ENCODE data around the gene ROMO1. TPM values are rescaled to one million over a fixed set of nuclear protein-coding genes. Genes with fewer than 3 reads are reported as not detected.

ROMO1 gene
- total and polyA plus RNA-seq, 2 experiments from 2014 or later: 152 to 881 TPM

DNA sequence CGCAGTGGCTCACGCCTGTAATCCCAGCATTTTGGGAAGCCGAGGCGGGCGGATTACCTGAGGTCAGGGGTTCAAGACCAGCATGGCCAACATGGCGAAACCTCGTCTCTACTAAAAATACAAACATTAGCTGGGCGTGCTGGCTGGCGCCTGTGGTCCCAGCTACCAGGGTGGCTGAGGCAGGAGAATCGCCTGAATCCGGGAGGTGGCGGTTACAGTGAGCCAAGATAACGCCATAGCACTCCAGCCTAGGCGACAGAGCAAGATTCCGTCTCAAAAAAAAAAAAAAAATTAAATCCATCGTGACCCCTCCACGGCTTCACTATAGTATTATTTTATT, 33.3 kb upstream of the ROMO1 start:
- no peaks in the 10 kb centered on the region for H3K9me3 Mint-ChIP-seq
- Histone ChIP-seq H2AFZ (no peak overlapping the region), H3K9me2 (ENCODE audit: insufficient read depth) (no peaks in the 10 kb centered on the region), H3F3A (replicated peaks; ENCODE audit: low read depth) (no peaks in the 10 kb centered on the region), H4K20me1 (replicated peaks; ENCODE audit: insufficient read depth) (peaks cover 27% of the 10 kb centered on the region), H3K27ac (ENCODE audit: low read depth) (no peak overlapping the region), H3K79me2 (replicated peaks; ENCODE audit: insufficient read depth) (peaks cover 38% of the 10 kb centered on the region), H3K36me3 (ENCODE audit: insufficient read depth) (peaks cover 5% of the 10 kb centered on the region; the same call in 1 of the 2 replicates), H3K4me2 (no peak overlapping the region), H3K27me3 (ENCODE audit: insufficient read depth) (no peaks in the 10 kb centered on the region), H3K4me1 (ENCODE audit: insufficient read depth) (peaks cover 25% of the 10 kb centered on the region), H3K4me3 (no peak overlapping the region)
- H3K27ac Mint-ChIP-seq: peak overlapping the region; percentile 82; the same call in 1 of the 2 replicates
- DNase-seq (ENCODE audit: low spot score) (no peak), ATAC-seq (no peak)
- no peak for TF ChIP-seq ZNF114 (CRISPR knock-in tag; IDR thresholded peaks at IDR 0.05)
- TF ChIP-seq EZH2phosphoT487 (IDR thresholded peaks at IDR 0.05; ENCODE audit: unreplicated experiment): no peak
- TF ChIP-seq POLR2AphosphoS5 (IDR thresholded peaks at IDR 0.05; ENCODE audit: low read depth): no peak
- no peak for TF ChIP-seq CTCF (conservative IDR thresholded peaks at IDR 0.05; ENCODE audit: low read depth in 2 of 2)
- no peak for TF ChIP-seq CREB1 (CRISPR knock-in tag; IDR thresholded peaks at IDR 0.05; ENCODE audit: low read depth)
- TF ChIP-seq JUNB (IDR thresholded peaks at IDR 0.05; ENCODE audit: unreplicated experiment): no peak
- TF ChIP-seq REST (IDR thresholded peaks at IDR 0.05; ENCODE audit: unreplicated experiment): no peak
- TF ChIP-seq ZNF331 (CRISPR knock-in tag; IDR thresholded peaks at IDR 0.05; ENCODE audit: low read depth): no peak
- TF ChIP-seq STAT1 (IDR thresholded peaks at IDR 0.05; ENCODE audit: unreplicated experiment): no peak
- TF ChIP-seq EZH2 (IDR thresholded peaks at IDR 0.05; ENCODE audit: low read depth, unreplicated experiment): no peak
- TF ChIP-seq NANOG (IDR thresholded peaks at IDR 0.05; ENCODE audit: borderline replicate concordance): no peak
- TF ChIP-seq, protein P1, sequence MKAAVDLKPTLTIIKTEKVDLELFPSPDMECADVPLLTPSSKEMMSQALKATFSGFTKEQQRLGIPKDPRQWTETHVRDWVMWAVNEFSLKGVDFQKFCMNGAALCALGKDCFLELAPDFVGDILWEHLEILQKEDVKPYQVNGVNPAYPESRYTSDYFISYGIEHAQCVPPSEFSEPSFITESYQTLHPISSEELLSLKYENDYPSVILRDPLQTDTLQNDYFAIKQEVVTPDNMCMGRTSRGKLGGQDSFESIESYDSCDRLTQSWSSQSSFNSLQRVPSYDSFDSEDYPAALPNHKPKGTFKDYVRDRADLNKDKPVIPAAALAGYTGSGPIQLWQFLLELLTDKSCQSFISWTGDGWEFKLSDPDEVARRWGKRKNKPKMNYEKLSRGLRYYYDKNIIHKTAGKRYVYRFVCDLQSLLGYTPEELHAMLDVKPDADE (IDR thresholded peaks at IDR 0.05): no peak
- TF ChIP-seq, protein P2, sequence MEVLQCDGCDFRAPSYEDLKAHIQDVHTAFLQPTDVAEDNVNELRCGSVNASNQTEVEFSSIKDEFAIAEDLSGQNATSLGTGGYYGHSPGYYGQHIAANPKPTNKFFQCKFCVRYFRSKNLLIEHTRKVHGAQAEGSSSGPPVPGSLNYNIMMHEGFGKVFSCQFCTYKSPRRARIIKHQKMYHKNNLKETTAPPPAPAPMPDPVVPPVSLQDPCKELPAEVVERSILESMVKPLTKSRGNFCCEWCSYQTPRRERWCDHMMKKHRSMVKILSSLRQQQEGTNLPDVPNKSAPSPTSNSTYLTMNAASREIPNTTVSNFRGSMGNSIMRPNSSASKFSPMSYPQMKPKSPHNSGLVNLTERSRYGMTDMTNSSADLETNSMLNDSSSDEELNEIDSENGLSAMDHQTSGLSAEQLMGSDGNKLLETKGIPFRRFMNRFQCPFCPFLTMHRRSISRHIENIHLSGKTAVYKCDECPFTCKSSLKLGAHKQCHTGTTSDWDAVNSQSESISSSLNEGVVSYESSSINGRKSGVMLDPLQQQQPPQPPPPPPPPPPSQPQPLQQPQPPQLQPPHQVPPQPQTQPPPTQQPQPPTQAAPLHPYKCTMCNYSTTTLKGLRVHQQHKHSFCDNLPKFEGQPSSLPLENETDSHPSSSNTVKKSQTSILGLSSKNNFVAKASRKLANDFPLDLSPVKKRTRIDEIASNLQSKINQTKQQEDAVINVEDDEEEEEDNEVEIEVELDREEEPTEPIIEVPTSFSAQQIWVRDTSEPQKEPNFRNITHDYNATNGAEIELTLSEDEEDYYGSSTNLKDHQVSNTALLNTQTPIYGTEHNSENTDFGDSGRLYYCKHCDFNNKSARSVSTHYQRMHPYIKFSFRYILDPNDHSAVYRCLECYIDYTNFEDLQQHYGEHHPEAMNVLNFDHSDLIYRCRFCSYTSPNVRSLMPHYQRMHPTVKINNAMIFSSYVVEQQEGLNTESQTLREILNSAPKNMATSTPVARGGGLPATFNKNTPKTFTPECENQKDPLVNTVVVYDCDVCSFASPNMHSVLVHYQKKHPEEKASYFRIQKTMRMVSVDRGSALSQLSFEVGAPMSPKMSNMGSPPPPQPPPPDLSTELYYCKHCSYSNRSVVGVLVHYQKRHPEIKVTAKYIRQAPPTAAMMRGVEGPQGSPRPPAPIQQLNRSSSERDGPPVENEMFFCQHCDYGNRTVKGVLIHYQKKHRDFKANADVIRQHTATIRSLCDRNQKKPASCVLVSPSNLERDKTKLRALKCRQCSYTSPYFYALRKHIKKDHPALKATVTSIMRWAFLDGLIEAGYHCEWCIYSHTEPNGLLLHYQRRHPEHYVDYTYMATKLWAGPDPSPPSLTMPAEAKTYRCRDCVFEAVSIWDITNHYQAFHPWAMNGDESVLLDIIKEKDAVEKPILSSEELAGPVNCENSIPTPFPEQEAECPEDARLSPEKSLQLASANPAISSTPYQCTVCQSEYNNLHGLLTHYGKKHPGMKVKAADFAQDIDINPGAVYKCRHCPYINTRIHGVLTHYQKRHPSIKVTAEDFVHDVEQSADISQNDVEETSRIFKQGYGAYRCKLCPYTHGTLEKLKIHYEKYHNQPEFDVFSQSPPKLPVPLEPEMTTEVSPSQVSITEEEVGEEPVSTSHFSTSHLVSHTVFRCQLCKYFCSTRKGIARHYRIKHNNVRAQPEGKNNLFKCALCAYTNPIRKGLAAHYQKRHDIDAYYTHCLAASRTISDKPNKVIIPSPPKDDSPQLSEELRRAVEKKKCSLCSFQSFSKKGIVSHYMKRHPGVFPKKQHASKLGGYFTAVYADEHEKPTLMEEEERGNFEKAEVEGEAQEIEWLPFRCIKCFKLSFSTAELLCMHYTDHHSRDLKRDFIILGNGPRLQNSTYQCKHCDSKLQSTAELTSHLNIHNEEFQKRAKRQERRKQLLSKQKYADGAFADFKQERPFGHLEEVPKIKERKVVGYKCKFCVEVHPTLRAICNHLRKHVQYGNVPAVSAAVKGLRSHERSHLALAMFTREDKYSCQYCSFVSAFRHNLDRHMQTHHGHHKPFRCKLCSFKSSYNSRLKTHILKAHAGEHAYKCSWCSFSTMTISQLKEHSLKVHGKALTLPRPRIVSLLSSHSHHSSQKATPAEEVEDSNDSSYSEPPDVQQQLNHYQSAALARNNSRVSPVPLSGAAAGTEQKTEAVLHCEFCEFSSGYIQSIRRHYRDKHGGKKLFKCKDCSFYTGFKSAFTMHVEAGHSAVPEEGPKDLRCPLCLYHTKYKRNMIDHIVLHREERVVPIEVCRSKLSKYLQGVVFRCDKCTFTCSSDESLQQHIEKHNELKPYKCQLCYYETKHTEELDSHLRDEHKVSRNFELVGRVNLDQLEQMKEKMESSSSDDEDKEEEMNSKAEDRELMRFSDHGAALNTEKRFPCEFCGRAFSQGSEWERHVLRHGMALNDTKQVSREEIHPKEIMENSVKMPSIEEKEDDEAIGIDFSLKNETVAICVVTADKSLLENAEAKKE (CRISPR knock-in tag; IDR thresholded peaks at IDR 0.05): no peak
- peaks cover 9% of the 10 kb centered on the region for H3K27me3 Mint-ChIP-seq (ENCODE audit: insufficient read depth, low read depth, poor library complexity)
- peaks cover 24% of the 10 kb centered on the region; the same call in 2 of the 3 replicates for H3K4me1 Mint-ChIP-seq
- H3K4me3 Mint-ChIP-seq: no peak overlapping the region
- H3K36me3 Mint-ChIP-seq (ENCODE audit: low read depth): peaks cover 17% of the 10 kb centered on the region

All from GM23338 (cell line).